ENCODE data around the gene KRTAP10-4.
"Not testable (repeated sequence)": the region's sequence is repeated elsewhere in the genome, so short reads cannot be mapped to it uniquely, and the experiment has no call there.

The KRTAP10-4 gene

DNA sequence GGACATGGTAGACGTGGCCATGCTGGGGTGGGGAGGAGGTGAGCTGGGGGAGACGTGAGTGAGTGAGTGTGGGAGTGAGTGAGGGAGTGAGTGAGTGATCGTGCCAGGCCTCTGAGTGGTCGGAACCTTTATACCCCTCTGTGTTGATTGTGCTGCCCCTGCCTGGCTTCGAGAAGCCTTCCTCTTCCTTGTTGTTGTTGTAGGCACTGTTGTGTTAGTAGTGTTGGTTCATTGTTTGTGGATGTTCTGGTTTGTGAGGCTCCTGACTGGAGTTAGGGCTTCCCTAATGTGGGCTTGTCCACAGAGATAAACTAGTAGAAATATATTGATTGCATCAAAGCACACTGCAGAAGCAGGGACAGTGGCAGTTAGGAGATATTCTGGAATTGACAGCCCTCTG is 14.8 kb upstream of the KRTAP10-4 start, which contains the start of gene KRTAP10-3:
TSS of gene KRTAP10-3 (minus strand) at position 101 of the 400 bp plus-strand sequence. CDS start at position 21, 80 bp downstream.
- DNase-seq = no peak

DNA sequence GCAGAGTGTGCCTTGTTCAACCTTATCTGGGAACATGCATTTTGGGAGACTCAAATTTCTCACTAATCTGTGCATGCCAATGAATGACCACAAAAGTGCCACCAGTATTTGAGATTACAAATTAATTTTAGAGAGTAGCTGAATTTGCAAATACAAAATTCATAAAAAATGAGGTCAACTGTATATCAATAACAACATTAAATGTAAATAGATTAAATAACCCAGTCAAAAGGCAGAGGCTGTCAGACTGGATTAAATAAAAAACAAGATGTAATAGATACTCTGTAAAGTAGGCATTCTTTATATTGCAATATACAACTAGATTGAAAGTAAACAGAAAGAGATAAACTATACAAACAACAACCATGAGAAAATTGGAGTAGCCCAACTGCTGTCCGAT is 9.4 kb upstream of the KRTAP10-4 start:
- DNase-seq = no peak

DNA sequence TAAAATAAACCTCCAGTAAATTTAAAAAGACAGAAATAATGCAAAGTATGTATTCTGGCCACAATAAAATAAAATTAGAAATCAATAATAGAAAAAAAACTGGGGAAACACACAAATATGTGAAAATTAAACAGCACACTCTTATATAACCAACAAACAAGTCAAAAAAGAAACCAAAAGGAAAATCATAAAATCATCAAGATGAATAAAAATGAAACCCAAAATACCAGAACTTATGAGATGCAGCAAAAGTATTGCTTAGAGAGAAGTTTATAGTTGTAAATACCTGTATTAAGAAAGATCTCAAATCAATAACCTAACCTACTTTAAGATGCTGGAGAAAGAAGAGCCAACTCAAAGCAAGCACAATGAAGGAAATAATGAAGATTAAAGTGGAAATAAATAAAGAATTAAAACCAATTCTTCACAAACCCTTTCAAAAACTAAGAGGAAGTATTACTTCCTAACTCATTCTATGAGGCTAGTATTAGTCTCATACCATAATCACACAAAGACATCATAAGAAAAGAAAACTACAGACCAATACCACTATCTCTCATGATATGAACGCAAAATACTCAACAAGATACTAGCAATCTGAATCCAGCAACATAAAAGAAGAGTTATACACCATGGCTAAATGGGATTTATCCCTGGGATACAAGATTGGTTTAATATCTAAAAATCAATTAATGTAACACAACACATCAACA is 8.5 kb upstream of the KRTAP10-4 start:
- no peak for DNase-seq

DNA sequence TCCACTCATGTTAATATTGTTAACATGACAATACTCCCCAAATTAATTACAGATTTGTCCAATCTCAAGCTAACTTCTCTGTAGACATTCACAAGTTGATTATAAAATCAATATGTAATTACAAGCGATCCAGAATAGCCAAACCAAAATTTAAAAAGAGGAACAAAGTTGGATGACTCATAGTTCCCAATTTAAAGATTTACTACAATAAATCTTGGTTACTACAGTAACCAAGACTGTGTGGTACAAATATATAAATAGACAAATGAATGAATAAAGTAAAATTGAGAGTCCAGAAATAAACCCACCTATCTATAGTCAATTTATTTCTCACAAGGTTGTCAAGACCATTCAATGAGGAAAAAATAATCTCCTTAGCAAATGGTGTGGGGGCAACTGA is 7.1 kb upstream of the KRTAP10-4 start:
- DNase-seq = no peak

DNA sequence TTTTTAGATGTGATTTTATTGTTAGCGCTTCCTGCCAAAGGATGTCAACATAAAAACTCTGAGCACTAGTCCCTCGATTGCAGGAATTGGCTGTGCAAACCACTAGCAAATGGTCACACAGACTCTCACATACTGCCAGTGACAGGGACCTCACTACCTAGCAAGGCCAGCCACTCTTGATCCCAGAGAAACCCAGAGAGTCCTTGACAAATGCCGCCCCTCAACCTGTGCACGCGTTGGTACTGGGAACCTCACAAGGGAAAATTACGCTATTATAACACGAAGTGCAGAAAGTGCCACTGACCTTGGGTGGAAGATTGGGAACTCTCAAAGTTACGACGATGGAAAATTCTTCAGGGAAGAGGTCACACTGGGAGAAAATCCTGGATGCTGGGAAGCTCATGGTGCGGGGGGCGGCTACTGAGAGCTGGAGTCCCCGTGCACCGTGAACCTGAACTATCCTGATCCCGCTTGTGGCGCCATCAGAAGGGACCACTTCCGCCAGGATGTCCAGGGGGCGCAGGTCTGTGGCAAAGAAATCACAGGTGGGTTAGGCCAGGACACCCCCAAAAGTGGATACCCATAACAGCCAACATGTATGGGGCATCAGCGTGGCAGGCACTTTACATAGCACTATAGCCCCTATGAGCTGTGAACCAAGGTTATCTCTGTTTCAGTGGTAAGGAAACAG is 5.9 kb upstream of the KRTAP10-4 start:
- DNase-seq = no peak

DNA sequence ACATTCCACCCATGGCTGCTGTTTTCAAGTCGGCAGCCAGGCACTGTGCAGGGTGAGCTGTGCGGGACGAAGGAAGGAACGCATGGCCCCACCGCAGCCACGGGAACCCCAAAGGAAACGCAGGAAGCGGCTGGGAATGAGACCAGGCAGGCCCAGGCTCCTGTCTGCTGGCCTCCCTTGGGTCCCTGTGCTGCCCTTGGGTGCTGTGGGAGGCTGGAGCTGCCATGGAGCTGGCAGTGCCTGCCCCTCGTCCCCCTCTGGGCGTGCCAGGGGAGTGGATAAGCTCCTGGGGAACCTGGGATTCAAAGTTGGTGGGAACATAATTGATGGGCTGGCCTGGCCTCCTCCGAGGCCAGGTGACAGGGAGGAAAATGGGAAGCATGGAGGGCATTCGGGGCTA is 5.3 kb upstream of the KRTAP10-4 start:
- DNase-seq = no peak

DNA sequence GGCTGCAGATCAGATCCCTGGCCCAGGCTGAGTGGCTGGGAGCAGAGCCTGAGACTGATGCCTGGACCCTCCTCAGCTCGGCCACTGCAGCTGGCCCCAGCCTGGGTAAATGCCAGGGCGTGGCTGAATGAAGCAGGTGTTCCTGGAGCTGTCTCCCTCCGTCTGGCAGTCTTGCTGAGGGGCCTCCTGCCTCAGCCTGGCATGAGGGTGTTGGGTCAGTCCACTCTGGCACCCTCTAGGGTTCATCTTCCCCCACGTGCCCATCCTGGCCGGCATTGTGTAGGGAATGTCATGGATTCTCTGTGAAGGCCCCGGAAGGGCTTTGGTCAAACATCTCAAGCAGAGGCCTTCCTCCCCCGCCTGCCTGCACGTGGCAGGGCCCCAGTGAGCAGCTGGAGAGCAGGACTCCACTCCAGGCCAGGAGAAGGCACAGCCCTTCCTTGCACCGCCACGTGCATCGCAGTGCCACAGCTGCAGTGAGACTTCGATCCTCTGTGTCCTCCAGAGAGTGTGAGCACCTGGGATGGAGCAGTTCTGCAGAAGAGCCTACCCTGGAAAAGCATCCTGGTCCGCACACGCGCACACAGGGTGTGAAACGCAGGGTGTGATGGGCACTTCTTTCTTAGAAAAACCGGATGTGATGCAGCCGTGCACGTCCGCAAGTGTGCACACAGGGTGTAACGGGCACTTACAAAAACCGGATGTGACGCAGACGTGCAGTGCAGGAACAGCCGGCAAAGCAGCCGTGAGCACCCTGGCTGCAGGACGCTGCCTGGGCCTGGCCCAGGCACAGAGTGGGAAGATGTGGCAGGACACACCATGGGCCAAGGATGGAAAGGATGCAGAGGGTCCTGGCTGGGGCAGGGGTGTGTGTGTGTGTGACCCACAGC is 4.6 kb upstream of the KRTAP10-4 start:
- DNase-seq = no peak

DNA sequence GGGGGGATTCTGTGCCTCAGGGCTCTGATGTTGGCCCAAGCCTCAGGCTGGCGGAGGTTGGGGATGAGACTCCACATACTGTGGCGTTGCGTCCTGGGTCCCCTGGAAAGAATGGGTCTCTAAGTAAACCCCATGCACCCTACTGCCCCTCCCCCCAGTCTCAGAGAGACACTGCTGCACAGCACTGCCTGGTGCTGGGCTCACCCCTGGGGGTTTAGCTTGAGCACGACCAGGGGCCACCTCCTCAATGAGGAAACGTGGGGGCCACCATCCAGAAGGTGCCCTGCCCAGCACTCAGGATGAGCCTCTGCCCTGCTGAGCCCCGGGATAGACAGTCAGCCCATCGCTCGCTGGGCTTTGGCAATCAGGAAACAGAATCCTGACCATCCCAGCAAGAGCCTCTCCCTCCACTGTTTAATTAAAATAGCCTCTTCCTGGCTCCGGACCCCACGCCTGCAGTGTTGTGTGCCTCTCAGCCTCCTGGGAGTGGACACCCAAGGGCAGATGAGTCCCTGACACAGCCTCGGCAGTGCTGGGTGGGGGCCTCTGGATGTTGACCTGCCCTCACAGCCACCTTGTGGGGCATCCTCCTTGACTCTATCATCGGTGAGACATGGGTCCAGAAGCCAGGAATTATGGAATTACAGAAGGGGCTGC is 3.5 kb upstream of the KRTAP10-4 start:
- DNase-seq = no peak

DNA sequence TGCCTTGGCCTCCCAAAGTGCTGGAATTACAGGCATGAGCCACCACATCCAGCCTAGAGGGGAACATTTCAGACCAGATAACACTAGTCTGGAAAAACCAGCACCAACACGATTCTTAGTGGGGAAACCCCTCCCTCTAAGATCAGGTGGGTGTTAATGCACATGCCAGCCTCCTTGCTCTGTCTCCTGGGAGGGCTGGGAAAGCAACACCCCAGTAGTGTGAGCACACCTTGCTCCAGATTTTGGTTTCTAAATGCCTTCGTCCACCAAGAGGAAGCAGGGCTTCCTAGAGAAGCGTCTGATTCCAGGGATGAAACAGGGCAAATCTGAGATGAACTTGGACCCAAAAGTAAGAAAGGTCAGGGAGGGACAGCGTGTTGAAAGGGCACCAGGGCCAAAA is 2.2 kb upstream of the KRTAP10-4 start:
- no peak for DNase-seq

DNA sequence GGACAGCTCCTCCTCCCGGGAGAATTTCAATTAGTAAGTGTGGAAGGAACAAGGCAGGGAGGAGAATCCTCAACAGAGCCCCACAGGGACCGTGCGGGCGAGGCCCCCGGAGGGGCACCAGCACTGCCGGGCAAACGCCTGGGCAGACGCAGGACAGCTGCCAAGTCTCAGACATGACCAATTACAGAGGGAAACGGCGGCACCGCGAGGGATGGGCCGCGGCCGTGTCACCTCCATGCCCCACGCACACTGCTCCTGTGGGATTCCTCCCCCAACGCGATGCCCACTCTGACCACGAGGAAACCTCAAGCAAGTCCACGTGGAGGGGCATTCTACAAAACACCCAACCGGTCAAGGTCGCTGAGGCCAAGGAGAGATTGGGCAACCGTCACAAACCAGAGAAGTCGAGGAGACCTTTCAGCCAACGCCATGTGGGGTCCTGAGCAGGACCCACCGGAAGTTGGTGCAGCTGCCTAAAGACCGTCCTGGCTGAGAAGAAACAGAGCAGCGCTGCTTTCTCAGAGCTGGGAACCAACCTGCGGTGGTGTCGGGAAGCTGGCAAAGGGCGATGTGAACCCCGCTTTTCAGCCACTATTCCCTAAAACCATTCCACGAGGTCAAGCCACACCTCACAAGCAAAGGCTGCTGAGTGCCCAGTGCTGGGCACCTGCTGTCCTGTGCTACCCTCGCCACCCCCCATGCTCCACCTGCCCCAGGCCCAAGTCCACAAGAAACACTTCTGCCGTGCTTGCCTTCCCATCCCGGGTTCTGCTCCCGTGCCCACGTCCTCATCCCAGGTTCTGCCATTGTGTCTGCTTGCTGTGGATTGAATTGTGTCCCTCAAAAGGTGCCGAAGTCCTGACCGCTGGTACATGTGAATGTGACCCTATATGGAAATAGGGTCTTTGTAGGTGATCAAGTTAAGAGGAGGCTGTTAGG is 1.4 kb upstream of the KRTAP10-4 start:
- DNase-seq = no peak

DNA sequence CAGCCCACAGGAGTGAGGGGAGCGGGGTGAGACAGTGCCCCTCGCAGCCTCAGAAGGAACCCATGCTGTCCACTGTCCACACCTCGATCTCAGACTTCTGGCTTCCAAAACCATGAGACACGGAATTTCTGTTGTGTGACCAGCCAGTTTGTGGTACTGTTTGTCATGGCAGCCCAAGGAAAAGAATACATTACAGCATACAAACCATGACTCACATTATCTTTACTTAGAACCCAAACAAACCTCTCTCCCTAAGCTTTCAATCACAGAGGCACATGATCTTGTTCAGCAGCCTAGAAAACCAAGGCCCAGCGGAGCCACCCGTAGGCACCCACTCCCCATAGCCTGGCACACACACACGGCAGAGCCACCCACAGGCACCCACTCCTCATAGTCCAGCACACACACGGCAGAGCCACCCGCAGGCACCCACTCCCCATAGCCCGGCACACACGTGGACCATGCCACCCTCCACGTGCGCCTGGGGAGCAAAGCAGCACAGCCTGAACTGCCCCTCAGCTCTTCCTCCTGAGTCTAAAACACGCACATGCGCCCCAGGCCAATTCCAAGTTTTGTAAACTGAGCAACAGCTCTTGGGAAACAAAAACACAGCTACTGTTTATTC is 458 bp upstream of the KRTAP10-4 start:
- DNase-seq = no peak

DNA sequence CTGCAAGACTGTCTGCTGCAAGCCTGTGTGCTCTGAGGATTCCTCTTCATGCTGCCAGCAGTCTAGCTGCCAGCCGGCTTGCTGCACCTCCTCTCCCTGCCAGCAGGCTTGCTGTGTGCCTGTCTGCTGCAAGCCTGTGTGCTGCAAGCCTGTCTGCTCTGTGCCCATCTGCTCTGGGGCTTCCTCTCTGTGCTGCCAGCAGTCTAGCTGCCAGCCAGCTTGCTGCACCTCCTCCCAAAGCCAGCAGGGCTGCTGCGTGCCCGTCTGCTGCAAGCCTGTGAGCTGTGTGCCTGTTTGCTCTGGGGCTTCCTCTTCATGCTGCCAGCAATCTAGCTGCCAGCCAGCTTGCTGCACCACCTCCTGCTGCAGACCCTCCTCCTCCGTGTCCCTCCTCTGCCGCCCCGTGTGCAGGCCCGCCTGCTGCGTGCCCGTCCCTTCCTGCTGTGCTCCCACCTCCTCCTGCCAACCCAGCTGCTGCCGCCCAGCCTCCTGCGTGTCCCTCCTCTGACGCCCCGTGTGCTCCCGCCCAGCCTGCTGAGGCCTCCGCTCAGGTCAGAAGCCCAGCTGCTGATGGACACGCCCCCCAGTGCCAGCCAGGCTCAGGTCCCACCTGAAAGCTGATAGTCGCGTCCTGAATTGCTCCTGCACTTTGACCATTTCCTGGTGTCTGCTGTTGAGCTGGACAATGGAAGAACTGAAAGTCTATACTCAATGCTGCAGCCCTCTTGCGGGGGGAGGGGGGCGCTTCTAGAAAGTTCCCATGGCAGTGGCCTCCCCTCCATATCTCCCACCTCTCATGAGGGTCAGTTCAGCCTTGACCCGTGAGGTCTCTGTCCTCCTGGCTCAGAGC is 1.2 kb downstream of the KRTAP10-4 start:
- DNase-seq = no peak

DNA sequence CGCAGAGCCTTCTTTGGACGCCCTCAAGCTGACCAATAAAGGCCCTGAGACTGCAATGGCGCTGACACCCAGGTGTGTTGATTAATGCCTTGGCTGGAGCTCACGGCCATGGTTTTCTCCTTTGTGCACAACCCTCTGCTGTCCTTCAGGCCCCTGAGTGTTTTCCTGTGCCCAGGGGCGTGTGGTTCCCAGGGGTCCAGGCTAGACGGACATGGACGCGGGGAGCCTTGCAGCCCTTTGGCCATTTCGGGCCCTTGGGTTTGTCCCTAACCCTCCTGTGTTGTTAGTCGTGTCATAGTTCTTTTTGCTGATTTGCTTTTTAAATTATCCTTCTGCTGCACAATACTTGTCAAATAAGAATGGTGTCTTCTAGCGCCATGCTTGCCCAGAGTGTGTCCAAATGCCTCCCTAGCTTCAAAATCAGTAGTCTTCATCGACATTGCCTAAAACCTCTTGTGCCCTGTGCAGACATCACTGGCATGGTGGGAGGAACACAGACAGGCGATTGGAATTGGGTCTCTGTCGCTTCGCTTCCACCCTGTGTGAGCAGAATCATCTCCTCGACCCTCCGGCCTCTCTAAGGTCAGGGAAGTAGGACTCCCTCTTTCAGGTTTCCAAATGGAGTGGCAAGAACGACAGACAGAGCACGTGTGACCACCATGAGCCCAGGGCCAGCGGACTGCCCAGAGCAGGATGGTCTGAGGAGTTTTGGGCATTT is 1.9 kb downstream of the KRTAP10-4 start:
- no peak for DNase-seq

DNA sequence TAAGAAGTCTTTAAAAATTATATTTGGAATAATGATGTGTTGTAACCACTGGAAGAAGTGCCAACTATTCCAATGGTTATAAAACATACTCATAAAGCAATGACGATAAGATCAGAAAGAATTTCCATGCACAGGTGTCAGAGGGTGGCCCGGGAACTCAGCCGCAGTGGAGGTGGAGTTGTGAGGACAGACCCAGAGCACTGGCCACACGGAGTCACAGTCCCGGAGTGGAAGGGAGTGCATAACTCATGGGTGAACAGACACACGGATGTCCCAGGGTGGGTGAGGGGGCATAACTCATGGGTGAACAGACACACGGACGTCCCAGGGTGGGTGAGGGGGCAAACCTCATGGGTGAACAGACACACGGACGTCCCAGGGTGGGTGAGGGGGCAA is 2.5 kb downstream of the KRTAP10-4 start:
- DNase-seq = no peak

DNA sequence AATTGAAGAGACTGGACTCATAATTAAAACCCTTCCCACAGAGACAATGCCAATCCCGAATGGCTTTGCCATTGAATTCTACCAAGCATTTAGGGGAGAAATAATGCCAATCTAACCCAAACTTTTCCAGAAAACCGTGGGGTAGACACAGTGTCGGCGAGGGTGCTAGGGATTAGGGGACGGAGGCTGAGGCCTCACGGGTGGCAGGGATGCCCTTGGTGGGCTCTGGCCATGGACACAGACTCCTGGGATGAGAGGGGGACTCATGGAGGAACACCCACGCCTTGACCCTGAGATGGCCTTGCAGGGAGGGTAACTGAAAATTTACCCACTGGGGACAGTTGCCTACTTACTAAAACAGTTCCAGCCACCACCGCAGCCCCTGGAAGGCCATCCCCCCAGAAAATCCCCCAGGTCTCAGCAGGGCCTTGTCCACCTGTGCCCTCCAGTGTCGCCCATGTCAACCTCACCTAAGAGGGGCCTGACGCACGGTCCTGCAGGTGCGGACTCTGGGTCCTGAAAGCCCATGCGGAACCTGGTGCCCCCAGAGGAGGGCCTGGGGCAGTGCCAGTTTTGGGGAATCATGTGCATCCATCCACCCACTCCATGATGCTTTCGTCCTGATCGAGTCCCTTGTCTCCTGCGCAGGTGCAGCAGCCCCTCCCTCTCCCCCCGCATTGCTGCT is 5.0 kb downstream of the KRTAP10-4 start:
- no peak for DNase-seq

DNA sequence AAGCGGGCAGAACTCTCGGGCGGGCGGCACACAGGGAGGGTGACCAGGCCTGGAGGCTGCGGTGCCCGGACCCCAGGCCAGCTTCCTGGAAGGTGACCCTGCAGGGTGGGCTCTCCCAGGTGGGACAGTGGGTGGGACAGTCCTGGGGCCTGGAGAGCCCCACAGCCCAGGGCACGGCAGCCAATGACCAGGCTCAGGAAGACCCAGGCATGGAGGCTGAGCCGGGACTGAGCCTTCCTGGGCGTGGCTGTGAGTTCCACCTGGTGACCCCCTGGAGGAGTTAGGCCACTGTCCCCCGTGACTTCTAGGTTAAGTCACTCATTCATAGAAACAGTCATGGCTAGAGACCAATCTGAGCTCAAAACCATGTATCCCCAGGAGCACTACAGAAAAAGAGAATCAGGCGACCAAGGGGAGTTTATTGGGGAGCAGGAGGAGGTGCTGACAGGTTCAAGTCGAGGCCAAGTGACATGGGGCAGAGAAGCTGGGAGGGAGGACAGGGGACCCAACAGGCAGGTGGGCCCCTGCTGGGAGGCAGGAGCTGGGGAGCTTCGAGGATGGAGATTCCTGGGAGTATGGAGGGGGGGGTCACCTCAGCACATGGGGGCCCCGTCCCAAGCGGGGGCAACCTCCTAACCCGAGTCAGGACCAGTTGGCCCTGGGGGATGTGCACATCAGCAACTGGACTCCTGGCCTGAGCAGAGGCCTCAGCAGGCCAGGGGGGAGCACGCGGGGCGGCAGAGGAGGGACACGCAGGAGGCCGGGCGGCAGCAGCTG is 5.7 kb downstream of the KRTAP10-4 start:
- no peak for DNase-seq

DNA sequence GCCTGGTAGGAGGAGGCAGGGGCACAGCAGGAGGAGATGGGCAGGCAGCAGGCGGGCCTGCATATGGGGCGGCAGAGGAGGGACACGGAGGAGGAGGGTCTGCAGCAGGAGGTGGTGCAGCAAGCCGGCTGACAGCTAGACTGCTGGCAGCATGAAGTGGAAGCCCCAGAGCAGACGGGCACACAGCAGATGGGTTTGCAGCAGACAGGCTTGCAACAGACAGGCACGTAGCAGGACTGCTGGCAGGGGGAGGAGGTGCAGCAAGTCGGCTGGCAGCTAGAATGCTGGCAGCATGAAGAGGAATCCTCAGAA is 6.3 kb downstream of the KRTAP10-4 start:
- DNase-seq = no peak

DNA sequence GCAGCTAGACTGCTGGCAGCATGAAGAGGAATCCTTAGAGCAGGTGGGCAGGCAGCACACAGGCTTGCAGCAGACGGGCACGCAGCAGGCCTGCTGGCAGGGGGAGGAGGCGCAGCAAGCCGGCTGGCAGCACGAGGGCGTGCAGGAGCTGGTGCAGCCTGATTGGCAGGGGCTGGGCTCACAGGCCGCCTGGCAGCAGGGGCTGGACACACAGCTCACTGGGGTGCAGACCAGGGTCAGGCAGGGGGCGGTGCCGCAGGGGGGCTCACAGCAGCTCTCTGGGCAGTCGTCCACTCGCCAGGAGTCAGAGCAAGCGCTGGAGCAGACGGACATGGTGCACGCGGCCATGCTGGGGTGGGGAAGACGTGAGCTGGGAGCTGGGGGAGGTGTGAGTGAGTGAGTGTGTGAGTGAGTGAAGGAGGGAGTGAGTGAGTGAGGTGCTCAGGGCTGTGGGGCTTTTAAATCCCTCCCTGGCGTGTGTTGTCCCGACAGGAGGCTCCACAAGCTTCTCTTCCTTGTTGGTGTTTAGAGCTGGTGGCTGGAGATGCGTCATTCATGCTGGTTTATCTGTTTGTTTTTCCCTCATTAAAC is 6.8 kb downstream of the KRTAP10-4 start, which contains the start of gene KRTAP10-5:
TSS of gene KRTAP10-5 (minus strand) at position 374 of the 591 bp plus-strand sequence. CDS start at position 348, 26 bp downstream.
- not testable (repeated sequence) for DNase-seq

Data from NCI-H2029 treated with DMSO at 0.1 percent for 48 hours (cell line).